ENCODE data around the gene WDR64.

- TF ChIP-seq POLR2A (IDR thresholded peaks at IDR 0.05) (no peak), EP300 (IDR thresholded peaks at IDR 0.05) (no peak)
- TF ChIP-seq, protein P1, sequence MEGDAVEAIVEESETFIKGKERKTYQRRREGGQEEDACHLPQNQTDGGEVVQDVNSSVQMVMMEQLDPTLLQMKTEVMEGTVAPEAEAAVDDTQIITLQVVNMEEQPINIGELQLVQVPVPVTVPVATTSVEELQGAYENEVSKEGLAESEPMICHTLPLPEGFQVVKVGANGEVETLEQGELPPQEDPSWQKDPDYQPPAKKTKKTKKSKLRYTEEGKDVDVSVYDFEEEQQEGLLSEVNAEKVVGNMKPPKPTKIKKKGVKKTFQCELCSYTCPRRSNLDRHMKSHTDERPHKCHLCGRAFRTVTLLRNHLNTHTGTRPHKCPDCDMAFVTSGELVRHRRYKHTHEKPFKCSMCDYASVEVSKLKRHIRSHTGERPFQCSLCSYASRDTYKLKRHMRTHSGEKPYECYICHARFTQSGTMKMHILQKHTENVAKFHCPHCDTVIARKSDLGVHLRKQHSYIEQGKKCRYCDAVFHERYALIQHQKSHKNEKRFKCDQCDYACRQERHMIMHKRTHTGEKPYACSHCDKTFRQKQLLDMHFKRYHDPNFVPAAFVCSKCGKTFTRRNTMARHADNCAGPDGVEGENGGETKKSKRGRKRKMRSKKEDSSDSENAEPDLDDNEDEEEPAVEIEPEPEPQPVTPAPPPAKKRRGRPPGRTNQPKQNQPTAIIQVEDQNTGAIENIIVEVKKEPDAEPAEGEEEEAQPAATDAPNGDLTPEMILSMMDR (IDR thresholded peaks at IDR 0.05), result no peak
Measured at GRCh38 chr1:241714321-241715218, 62.5 kb downstream of the WDR64 start.

Data from upper lobe of left lung (tissue), 4 donors.